Measurements from ENCODE around the gene TSFM.
A peak's percentile ranks its signal among the peaks of the same experiment; 100 is the strongest.

The TSFM gene

GRCh38 chr12:57782608-57783465 is at the start of gene TSFM:
Gene TSFM, plus strand, starts transcription at chr12:57782787. Its CDS starts 15 bp downstream, at chr12:57782802.
- Mint-ChIP-seq H3K9me3 (ENCODE audit: low read depth) (no peaks in the 10 kb centered on the region), H3K27ac (peak within 1 kb of the TSS; percentile 99), H3K4me1 (ENCODE audit: low read depth) (peaks cover 38% of the 10 kb centered on the region)

GRCh38 chr12:57733928-57734327 is 48.7 kb upstream of the TSFM start:
- Mint-ChIP-seq H3K4me3 (no peak overlapping the region), H3K27ac (no peak overlapping the region), H3K4me1 (ENCODE audit: low read depth) (peaks cover 11% of the 10 kb centered on the region), H3K27me3 (no peaks in the 10 kb centered on the region), H3K36me3 (peaks cover 7% of the 10 kb centered on the region), H3K9me3 (ENCODE audit: low read depth) (no peaks in the 10 kb centered on the region)

More at GRCh38 chr12:57782608-57783465, at the start of gene TSFM:
- peak within 1 kb of the TSS; percentile 99 for H3K4me3 Mint-ChIP-seq
- H3K36me3 Mint-ChIP-seq: peaks cover 4% of the 10 kb centered on the region
- H3K27me3 Mint-ChIP-seq: no peaks in the 10 kb centered on the region

- Mint-ChIP-seq H3K36me3 (peaks cover 7% of the 10 kb centered on the region), H3K27me3 (no peaks in the 10 kb centered on the region), H3K4me3 (no peak overlapping the region), H3K27ac (peak overlapping the region; percentile 68), H3K9me3 (ENCODE audit: low read depth) (no peaks in the 10 kb centered on the region), H3K4me1 (ENCODE audit: low read depth) (peaks cover 18% of the 10 kb centered on the region)
These were observed 48.0 kb upstream of the TSFM start for GRCh38 chr12:57734591-57734990.

GRCh38 chr12:57735198-57735855 is 47.3 kb upstream of the TSFM start:
- Mint-ChIP-seq H3K27me3 (no peaks in the 10 kb centered on the region), H3K4me3 (no peak overlapping the region), H3K4me1 (ENCODE audit: low read depth) (peaks cover 24% of the 10 kb centered on the region), H3K27ac (no peak overlapping the region), H3K9me3 (ENCODE audit: low read depth) (no peaks in the 10 kb centered on the region), H3K36me3 (peaks cover 7% of the 10 kb centered on the region)

- no peaks in the 10 kb centered on the region for H3K9me3 Mint-ChIP-seq (ENCODE audit: low read depth)
- H3K36me3 Mint-ChIP-seq: peaks cover 7% of the 10 kb centered on the region
- no peak overlapping the region for H3K4me3 Mint-ChIP-seq
- H3K27ac Mint-ChIP-seq: peak overlapping the region; percentile 34
- H3K27me3 Mint-ChIP-seq: no peaks in the 10 kb centered on the region
- H3K4me1 Mint-ChIP-seq (ENCODE audit: low read depth): peaks cover 31% of the 10 kb centered on the region
These were observed 46.4 kb upstream of the TSFM start for GRCh38 chr12:57735952-57736740.

- H3K9me3 Mint-ChIP-seq (ENCODE audit: low read depth): no peaks in the 10 kb centered on the region
- no peak overlapping the region for H3K4me3 Mint-ChIP-seq
- H3K27ac Mint-ChIP-seq: peak overlapping the region; percentile 34
- no peaks in the 10 kb centered on the region for H3K27me3 Mint-ChIP-seq
- H3K36me3 Mint-ChIP-seq: peaks cover 5% of the 10 kb centered on the region
- H3K4me1 Mint-ChIP-seq (ENCODE audit: low read depth): peaks cover 38% of the 10 kb centered on the region
These were observed 45.7 kb upstream of the TSFM start for GRCh38 chr12:57736741-57737466.

- H3K9me3 Mint-ChIP-seq (ENCODE audit: low read depth): no peaks in the 10 kb centered on the region
- peaks cover 45% of the 10 kb centered on the region for H3K4me1 Mint-ChIP-seq (ENCODE audit: low read depth)
- no peak overlapping the region for H3K27ac Mint-ChIP-seq
- peaks cover 5% of the 10 kb centered on the region for H3K36me3 Mint-ChIP-seq
- no peak overlapping the region for H3K4me3 Mint-ChIP-seq
- no peaks in the 10 kb centered on the region for H3K27me3 Mint-ChIP-seq
These were observed 44.8 kb upstream of the TSFM start for GRCh38 chr12:57737467-57738460.

GRCh38 chr12:57738661-57739237 is 43.8 kb upstream of the TSFM start, which contains the start of gene AGAP2:
Gene AGAP2, minus strand, starts transcription at chr12:57738742. Its CDS starts 496 bp downstream, at chr12:57738246.
- peaks cover 48% of the 10 kb centered on the region for H3K4me1 Mint-ChIP-seq (ENCODE audit: low read depth)
- no peaks in the 10 kb centered on the region for H3K9me3 Mint-ChIP-seq (ENCODE audit: low read depth)

GRCh38 chr12:57739387-57739786 is 43.2 kb upstream of the TSFM start:
- Mint-ChIP-seq H3K36me3 (peaks cover 3% of the 10 kb centered on the region), H3K4me3 (peak overlapping the region; percentile 79), H3K4me1 (ENCODE audit: low read depth) (peaks cover 55% of the 10 kb centered on the region), H3K27me3 (no peaks in the 10 kb centered on the region), H3K27ac (peak overlapping the region; percentile 69), H3K9me3 (ENCODE audit: low read depth) (no peaks in the 10 kb centered on the region)

More at GRCh38 chr12:57738661-57739237, 43.8 kb upstream of the TSFM start, which contains the start of gene AGAP2:
- Mint-ChIP-seq H3K27me3 (no peaks in the 10 kb centered on the region), H3K36me3 (peaks cover 5% of the 10 kb centered on the region), H3K27ac (peak within 1 kb of the TSS; percentile 69), H3K4me3 (peak within 1 kb of the TSS; percentile 79)

GRCh38 chr12:57739914-57740538 is 42.6 kb upstream of the TSFM start:
- Mint-ChIP-seq H3K27me3 (no peaks in the 10 kb centered on the region), H3K27ac (peak overlapping the region; percentile 69), H3K4me3 (peak overlapping the region; percentile 90), H3K36me3 (no peaks in the 10 kb centered on the region), H3K9me3 (ENCODE audit: low read depth) (no peaks in the 10 kb centered on the region), H3K4me1 (ENCODE audit: low read depth) (peaks cover 58% of the 10 kb centered on the region)

GRCh38 chr12:57740656-57741412 is 41.8 kb upstream of the TSFM start:
- Mint-ChIP-seq H3K4me3 (peak overlapping the region; percentile 90), H3K4me1 (ENCODE audit: low read depth) (peaks cover 61% of the 10 kb centered on the region), H3K27ac (peak overlapping the region; percentile 83), H3K9me3 (ENCODE audit: low read depth) (no peaks in the 10 kb centered on the region), H3K27me3 (no peaks in the 10 kb centered on the region), H3K36me3 (no peaks in the 10 kb centered on the region)

GRCh38 chr12:57741413-57741789 is 41.2 kb upstream of the TSFM start:
- H3K27me3 Mint-ChIP-seq: no peaks in the 10 kb centered on the region
- H3K9me3 Mint-ChIP-seq (ENCODE audit: low read depth): no peaks in the 10 kb centered on the region
- H3K4me3 Mint-ChIP-seq: peak overlapping the region; percentile 90
- peaks cover 65% of the 10 kb centered on the region for H3K4me1 Mint-ChIP-seq (ENCODE audit: low read depth)
- H3K27ac Mint-ChIP-seq: peak overlapping the region; percentile 83
- no peaks in the 10 kb centered on the region for H3K36me3 Mint-ChIP-seq

Measured in activated naive CD8-positive, alpha-beta T cell (primary cell).